ENCODE data around the gene KRT85.

The KRT85 gene

DNA sequence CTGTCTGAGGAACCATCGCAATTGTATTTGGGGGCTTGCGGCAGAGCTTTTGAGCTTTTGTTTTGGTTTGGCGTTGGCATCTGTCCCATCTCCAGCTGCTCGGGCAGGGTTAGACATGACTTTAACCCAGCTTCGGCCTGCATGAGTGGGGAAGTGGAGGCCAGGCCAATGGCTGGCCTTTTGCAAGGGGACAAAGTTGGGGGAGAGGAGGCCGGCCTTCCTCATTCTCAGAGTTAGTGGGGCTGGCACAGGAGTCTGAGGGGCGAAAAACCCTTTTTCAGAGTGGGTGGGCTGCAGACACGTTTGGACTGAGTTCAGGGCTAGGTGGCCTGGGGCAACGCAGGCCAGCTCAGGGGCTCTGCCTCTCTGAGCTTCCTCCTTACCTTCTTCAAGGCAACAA is 33.6 kb upstream of the KRT85 start:
- Histone ChIP-seq H3F3A (ENCODE audit: insufficient read depth) (no peaks in the 10 kb centered on the region), H3K36me3 (ENCODE audit: low read length) (no peaks in the 10 kb centered on the region), H3K9ac (ENCODE audit: low read length) (no peak overlapping the region), H3K4me2 (ENCODE audit: low read depth, low read length, poor library complexity, severe bottlenecking) (no peak overlapping the region), H3K4me3 (ENCODE audit: insufficient read depth, low read length, poor library complexity, severe bottlenecking) (no peak overlapping the region), H2AFZ (ENCODE audit: low read depth, low read length, severe bottlenecking) (no peak overlapping the region), H3K79me2 (ENCODE audit: insufficient read depth, low read length) (no peaks in the 10 kb centered on the region), H3K9me2 (replicated peaks; ENCODE audit: insufficient read depth, low read length) (no peaks in the 10 kb centered on the region), H4K20me1 (ENCODE audit: low read depth, low read length) (no peaks in the 10 kb centered on the region), H3K27ac (ENCODE audit: low read depth, low read length) (no peak overlapping the region), H3K9me3 (ENCODE audit: insufficient read depth, low read length) (no peaks in the 10 kb centered on the region), H3K27me3 (ENCODE audit: low read length) (no peaks in the 10 kb centered on the region)
- TF ChIP-seq EZH2phosphoT487 (conservative IDR thresholded peaks at IDR 0.05; ENCODE audit: low read length) = no peak
- TF ChIP-seq, protein P1, sequence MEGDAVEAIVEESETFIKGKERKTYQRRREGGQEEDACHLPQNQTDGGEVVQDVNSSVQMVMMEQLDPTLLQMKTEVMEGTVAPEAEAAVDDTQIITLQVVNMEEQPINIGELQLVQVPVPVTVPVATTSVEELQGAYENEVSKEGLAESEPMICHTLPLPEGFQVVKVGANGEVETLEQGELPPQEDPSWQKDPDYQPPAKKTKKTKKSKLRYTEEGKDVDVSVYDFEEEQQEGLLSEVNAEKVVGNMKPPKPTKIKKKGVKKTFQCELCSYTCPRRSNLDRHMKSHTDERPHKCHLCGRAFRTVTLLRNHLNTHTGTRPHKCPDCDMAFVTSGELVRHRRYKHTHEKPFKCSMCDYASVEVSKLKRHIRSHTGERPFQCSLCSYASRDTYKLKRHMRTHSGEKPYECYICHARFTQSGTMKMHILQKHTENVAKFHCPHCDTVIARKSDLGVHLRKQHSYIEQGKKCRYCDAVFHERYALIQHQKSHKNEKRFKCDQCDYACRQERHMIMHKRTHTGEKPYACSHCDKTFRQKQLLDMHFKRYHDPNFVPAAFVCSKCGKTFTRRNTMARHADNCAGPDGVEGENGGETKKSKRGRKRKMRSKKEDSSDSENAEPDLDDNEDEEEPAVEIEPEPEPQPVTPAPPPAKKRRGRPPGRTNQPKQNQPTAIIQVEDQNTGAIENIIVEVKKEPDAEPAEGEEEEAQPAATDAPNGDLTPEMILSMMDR (IDR thresholded peaks at IDR 0.05; ENCODE audit: insufficient read depth, low read length, poor library complexity, severe bottlenecking) = no peak

DNA sequence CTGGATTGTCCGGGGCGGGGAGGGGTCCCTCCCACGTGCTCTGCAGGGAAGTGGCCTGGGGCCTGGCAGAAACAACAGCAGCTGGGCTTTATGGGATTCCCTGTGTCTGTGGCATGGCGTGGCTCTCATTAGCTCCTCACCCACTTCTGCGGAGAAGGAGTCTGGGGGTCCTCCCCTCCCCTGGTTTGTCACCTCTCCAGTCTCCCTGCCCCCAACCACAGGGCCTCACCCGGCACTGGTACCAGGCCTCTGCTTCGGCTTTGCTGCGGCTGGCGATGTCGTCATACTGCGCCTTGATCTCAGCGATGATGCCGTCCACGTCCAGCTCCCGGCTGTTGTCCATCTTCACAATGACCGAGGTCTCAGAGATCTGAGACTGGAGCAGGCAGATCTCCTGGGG is 32.5 kb upstream of the KRT85 start:
- no peaks in the 10 kb centered on the region for H3K9me2 ChIP-seq (replicated peaks; ENCODE audit: insufficient read depth, low read length)
- H3K9me3 ChIP-seq (ENCODE audit: insufficient read depth, low read length) = no peaks in the 10 kb centered on the region
- H2AFZ ChIP-seq (ENCODE audit: low read depth, low read length, severe bottlenecking) = no peak overlapping the region
- H3K4me2 ChIP-seq (ENCODE audit: low read depth, low read length, poor library complexity, severe bottlenecking) = no peak overlapping the region
- no peaks in the 10 kb centered on the region for H4K20me1 ChIP-seq (ENCODE audit: low read depth, low read length)
- no peak overlapping the region for H3K9ac ChIP-seq (ENCODE audit: low read length)
- H3F3A ChIP-seq (ENCODE audit: insufficient read depth) = no peaks in the 10 kb centered on the region
- no peak overlapping the region for H3K4me3 ChIP-seq (ENCODE audit: insufficient read depth, low read length, poor library complexity, severe bottlenecking)
- H3K27me3 ChIP-seq (ENCODE audit: low read length) = no peaks in the 10 kb centered on the region
- H3K27ac ChIP-seq (ENCODE audit: low read depth, low read length) = no peak overlapping the region
- no peak for TF ChIP-seq EZH2phosphoT487 (conservative IDR thresholded peaks at IDR 0.05; ENCODE audit: low read length)
- TF ChIP-seq, protein P1 (IDR thresholded peaks at IDR 0.05; ENCODE audit: insufficient read depth, low read length, poor library complexity, severe bottlenecking) = no peak
- no peaks in the 10 kb centered on the region for H3K36me3 ChIP-seq (ENCODE audit: low read length)
- no peaks in the 10 kb centered on the region for H3K79me2 ChIP-seq (ENCODE audit: insufficient read depth, low read length)

DNA sequence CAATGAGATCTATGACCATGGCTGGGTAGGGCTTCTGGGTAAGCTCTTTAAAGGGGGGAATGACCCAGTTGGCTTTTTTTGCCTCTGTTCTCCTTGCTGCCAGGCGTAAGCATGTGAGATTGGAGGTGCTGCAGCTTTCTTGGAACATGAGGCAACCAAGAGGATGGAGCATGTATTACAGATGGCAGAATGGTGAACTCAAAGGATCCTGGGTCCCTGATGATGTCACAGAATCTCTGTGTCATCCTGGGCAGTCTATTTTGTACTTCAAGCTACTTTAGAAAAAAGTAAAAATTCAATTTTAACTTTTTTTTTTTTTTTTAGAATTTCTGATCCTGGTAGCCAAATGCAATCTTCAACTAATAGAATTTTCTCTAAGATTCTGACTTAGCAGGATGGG is 30.9 kb upstream of the KRT85 start:
- no peaks in the 10 kb centered on the region for H4K20me1 ChIP-seq (ENCODE audit: low read depth, low read length)
- no peak overlapping the region for H2AFZ ChIP-seq (ENCODE audit: low read depth, low read length, severe bottlenecking)
- H3K9ac ChIP-seq (ENCODE audit: low read length) = no peak overlapping the region
- H3K79me2 ChIP-seq (ENCODE audit: insufficient read depth, low read length) = no peaks in the 10 kb centered on the region
- no peaks in the 10 kb centered on the region for H3K9me2 ChIP-seq (replicated peaks; ENCODE audit: insufficient read depth, low read length)
- no peak for TF ChIP-seq EZH2phosphoT487 (conservative IDR thresholded peaks at IDR 0.05; ENCODE audit: low read length)
- TF ChIP-seq, protein P1 (IDR thresholded peaks at IDR 0.05; ENCODE audit: insufficient read depth, low read length, poor library complexity, severe bottlenecking) = no peak
- no peaks in the 10 kb centered on the region for H3F3A ChIP-seq (ENCODE audit: insufficient read depth)
- no peak overlapping the region for H3K27ac ChIP-seq (ENCODE audit: low read depth, low read length)
- H3K36me3 ChIP-seq (ENCODE audit: low read length) = no peaks in the 10 kb centered on the region
- no peaks in the 10 kb centered on the region for H3K9me3 ChIP-seq (ENCODE audit: insufficient read depth, low read length)
- H3K4me3 ChIP-seq (ENCODE audit: insufficient read depth, low read length, poor library complexity, severe bottlenecking) = no peak overlapping the region
- H3K4me2 ChIP-seq (ENCODE audit: low read depth, low read length, poor library complexity, severe bottlenecking) = no peak overlapping the region
- no peaks in the 10 kb centered on the region for H3K27me3 ChIP-seq (ENCODE audit: low read length)
